RCC 7860 (cell line): ENCODE data around the gene RNASEH2C.
"Not testable (repeated sequence)": the region's sequence is repeated elsewhere in the genome, so short reads cannot be mapped to it uniquely, and the experiment has no call there.

Source experiments
- DNase-seq: peaks from one replicate; pipeline ENCODE4 v3.0.0-alpha.2; 2015; ENCODE audit warnings: low spot score
- FAIRE-seq: peaks from 2 replicates; lab custom pipeline; 2012; peaks lifted over from hg19 to GRCh38; lab: Jason Lieb, UNC

Gene RNASEH2C

DNA sequence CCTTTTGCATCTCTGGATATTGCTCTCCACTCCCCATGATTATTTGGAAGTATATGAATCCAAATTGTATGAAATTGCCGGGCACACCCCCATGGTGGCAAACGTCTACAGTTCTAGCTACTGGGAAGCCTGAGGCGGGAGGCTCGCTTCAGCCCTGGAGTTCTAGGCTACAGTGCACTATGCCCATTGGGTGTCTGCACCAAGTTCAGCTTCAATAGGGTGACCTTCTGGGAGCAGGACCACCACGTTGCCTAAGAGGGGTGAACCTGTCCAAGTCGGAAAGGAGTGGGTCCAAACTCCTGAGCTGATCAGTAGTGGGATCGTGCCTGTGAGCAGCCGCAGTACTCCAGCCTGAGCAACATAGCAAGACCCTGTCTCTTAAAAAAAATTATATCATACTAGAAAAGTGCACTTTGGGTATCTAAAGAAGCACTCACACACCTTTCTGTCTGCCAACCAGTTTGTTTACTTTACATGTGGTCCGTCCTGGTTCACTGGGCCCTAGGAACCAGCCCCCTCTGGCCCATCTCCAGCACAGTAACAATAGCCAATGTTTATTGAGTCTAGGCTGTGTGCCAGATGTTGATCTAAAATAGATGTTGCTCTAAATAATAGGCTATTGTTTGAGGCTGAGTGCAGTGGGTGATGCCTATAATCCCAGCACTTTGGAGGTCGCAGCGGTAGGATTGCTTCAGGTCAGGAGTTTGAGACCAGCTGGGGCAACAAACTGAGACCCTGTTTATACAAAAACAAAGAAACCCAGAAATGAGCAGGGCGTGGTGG, 24.9 kb downstream of the RNASEH2C start:
- DNase-seq, result no peak

GRCh38 chr11:65692367-65692766, 28.2 kb downstream of the RNASEH2C start:
- FAIRE-seq (no peak), DNase-seq (no peak)

More for the DNA sequence above, 24.9 kb downstream of the RNASEH2C start:
- FAIRE-seq, result no peak

DNA sequence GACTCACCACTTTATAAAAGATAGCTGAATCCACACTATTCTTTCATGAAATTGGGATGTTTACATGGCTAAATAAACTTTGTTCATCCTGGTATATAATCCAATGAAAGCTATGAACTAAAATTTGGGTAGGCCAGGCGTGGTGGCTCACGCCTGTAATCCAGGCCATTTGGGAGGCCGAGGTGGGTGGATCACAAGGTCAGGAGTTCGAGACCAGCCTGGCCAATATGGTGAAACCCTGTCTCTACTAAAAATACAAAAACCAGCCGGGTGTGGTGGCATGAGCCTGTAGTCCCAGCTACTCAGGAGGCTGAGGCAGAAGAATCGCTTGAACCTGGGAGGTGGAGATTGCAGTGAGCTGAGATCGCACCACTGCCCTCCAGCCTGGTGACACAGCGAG, 28.8 kb downstream of the RNASEH2C start:
- DNase-seq, FAIRE-seq: not testable (repeated sequence)

GRCh38 chr11:65685981-65686380, 34.6 kb downstream of the RNASEH2C start:
- no peak for FAIRE-seq
- no peak for DNase-seq

- DNase-seq, FAIRE-seq: not testable (repeated sequence)
These were observed 37.1 kb downstream of the RNASEH2C start for GRCh38 chr11:65683480-65683879.

- DNase-seq, result no peak
- no peak for FAIRE-seq
These were observed 40.3 kb downstream of the RNASEH2C start for GRCh38 chr11:65680192-65680743.

DNA sequence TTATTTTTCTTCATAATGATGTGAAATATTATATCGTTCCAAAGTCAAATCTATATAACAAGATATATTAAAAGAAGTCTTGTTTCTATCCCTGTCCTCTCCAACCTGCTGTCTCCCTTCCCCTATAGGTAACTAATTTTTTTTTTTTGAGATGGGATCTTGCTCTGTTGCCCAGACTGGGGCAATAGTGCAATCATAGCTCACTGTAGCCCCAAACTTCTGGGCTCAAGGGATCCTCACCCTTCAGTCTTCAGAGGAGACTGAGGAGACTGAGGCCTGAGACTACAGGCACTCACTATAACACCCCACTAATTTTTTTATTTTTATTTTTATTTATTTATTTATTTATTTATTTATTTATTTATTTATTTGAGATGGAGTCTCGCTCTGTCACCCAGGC, 47.6 kb downstream of the RNASEH2C start:
- no peak for FAIRE-seq
- DNase-seq, result no peak

DNA sequence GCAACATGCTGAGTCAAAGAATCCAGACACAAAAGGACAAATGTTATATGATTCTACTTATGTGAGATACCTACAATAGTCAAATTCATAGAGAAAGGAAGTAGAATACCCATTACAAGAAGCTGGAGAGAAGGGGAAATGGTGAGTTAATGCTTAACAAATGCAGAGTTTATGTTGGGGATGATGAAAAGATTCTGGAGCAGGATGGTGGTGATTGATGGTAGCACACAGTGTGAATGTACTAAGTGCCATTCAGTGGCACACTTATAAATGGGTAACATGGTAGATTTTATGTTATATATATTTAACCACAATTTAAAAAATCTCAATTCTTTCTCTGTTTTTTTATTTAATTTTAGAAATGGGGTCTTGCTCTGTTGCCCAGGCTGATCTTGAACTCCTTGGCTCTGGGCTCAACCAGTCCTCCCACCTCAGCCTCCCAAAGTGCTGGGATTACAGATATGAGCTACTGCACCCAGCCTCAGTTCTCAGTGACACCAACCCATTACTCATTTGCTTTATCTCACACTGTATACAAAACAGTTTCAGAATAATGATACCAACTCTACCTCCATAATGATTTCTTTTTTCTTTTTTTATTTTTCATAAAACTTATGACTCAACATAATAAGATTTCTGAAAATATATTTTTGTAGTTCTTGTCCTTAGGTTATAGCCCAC, 48.3 kb downstream of the RNASEH2C start:
- FAIRE-seq, result no peak
- DNase-seq, result no peak
